GM18499 (cell line): Measurements from ENCODE around the gene TRAF1.
A peak's percentile ranks its signal among the peaks of the same experiment; 100 is the strongest.

Experiments
- ATAC-seq: cut with Tn5 transposase; IDR thresholded peaks from one replicate; pipeline ENCODE4 v1.9.1; 2021; ENCODE audit warnings: moderate number of reproducible peaks; ENCODE audit not compliant: insufficient read depth, unreplicated experiment

The TRAF1 gene

GRCh38 chr9:120891884-120892747 is 34.5 kb downstream of the TRAF1 start:
- peak; percentile 19 for ATAC-seq

- no peak for ATAC-seq
Observed at GRCh38 chr9:120891245-120891883, 35.2 kb downstream of the TRAF1 start.

GRCh38 chr9:120890320-120891244 is 36.0 kb downstream of the TRAF1 start:
- no peak for ATAC-seq

- no peak for ATAC-seq
Observed at GRCh38 chr9:120889606-120890271, 36.9 kb downstream of the TRAF1 start.

- no peak for ATAC-seq
Observed at GRCh38 chr9:120888626-120889025, 38.0 kb downstream of the TRAF1 start.

GRCh38 chr9:120886490-120886967 is 40.1 kb downstream of the TRAF1 start:
- ATAC-seq = no peak

- no peak for ATAC-seq
Observed at GRCh38 chr9:120885958-120886357, 40.6 kb downstream of the TRAF1 start.

- ATAC-seq = no peak
Observed at GRCh38 chr9:120885457-120885856, 41.1 kb downstream of the TRAF1 start.

GRCh38 chr9:120883608-120883996 is 43.0 kb downstream of the TRAF1 start:
- no peak for ATAC-seq

- no peak for ATAC-seq
Observed at GRCh38 chr9:120882935-120883607, 43.5 kb downstream of the TRAF1 start.

- ATAC-seq = no peak
Observed at GRCh38 chr9:120879446-120879845, 47.1 kb downstream of the TRAF1 start.

- no peak for ATAC-seq
Observed at GRCh38 chr9:120878188-120879130, 48.1 kb downstream of the TRAF1 start.

- no peak for ATAC-seq
Observed at GRCh38 chr9:120877276-120878034, 49.1 kb downstream of the TRAF1 start.

- ATAC-seq = no peak
Observed at GRCh38 chr9:120876842-120877240, 49.8 kb downstream of the TRAF1 start, which contains the start of gene PHF19. Gene PHF19 (minus strand): TSS chr9:120877188. CDS start chr9:120874741, 2,447 bp downstream.

- ATAC-seq = no peak
Observed at GRCh38 chr9:120875954-120876841, 50.4 kb downstream of the TRAF1 start.

GRCh38 chr9:120875643-120875953 is 51.0 kb downstream of the TRAF1 start:
- no peak for ATAC-seq

- no peak for ATAC-seq
Observed at GRCh38 chr9:120875195-120875565, 51.4 kb downstream of the TRAF1 start.
